Measurements from ENCODE around the gene CBX2.
"Not testable (repeated sequence)": the region's sequence is repeated elsewhere in the genome, so short reads cannot be mapped to it uniquely, and the experiment has no call there.

CBX2 gene

DNA sequence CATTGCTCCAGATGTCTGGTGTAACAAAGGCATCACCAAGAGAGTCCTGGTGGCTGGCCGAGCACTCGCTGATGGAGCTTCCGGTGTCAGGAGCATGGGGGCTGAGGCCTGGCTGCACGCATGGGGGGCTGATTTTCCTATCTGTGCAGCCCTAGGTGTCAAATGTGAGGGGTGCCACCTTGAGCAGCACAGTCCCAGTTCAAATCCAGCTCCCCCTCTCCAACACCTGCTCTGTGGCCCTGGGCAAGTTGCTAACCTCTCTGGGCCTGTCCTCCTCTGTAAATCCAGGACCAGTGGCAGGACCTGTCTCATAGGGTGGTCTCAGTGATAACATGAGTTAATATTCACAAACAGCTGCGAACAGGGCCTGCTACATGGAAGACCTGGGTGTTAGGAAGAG, 34.3 kb upstream of the CBX2 start:
- DNase-seq, result no peak

DNA sequence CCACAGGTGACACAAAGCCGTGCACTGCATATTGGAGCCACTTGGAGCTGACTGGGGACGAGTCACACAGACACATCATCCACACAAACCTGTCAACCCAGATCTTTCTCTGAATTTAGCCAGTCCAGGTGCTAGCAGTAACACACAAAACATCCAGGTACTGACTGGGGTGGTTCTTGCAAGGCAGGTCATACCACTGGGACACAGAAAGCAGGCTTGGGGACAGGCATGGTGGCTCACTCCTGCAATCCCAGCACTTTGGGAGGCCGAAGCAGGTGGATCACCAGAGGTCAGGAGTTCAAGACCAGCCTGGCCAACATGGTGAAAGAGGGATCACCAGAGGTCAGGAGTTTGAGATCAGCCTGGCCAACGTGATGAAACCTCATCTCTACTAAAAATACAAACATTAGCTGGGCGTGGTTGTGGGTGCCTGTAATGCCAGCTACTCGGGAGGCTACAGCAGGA, 32.3 kb upstream of the CBX2 start:
- DNase-seq, result no peak

DNA sequence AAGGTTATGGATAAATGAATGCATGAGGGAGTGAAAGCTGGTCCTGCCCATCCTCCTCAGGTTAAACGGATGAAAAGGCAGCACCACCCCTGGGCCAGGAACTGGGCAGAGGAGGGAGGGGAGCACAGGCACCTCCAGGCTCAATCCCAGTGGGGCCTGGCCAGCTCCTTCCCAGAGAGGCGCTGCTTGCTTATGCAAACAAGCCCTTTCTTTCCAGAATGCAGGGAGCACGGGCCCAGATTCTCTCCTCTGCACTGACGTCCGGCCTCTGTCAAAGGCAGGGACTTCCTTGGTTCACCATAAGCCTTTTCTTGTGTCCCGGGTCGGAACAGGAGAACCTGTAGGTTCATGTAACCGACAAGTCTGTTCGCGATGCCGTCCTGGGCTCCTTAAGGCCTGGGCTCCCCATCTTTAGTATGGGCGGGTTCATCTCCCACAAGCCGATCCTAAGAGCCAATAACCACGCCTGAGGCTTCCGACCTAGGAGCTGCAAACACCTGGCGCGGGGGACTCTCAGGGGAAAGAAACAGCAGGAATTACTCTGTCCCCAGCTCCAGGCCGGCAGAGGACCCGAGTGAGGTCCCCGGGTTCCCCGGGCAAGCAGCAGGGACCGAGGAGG, 30.9 kb upstream of the CBX2 start:
- DNase-seq, result no peak

DNA sequence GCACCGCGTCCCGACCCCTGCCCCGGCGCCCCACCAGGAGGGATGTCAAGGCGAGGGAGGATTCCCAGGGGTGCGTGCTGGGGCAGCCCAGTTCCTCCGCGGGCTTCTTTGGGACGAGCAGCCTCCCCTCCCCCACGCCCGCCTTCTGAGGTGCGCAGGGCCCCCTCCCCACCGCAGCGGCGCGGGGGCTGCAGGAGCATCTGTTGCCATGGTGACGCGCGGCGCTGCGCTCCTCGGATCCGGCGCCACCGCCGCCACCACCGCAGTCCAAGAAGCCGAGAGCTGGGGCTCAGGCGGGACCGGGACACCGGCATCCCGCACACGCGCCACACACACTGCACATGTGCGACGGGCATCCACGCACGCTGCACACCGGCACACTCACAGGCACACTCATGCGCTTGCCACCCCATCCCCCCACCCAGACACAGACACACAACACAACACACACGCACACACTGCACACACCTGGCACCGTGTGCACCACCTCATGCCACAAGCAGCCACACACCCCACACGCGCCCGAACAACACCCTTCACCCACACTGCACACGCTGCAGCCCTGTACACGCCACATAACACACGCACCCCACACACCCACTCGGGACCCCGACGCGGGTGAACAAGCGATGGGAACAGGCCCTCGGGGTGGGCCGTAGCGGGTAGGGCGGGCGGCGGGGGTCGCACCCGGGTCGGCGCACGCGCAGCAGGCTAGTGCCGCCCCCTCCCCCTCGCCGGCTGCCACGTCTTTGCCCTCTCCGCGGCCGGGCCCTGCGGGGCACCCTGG, 30.2 kb upstream of the CBX2 start:
- no peak for DNase-seq

DNA sequence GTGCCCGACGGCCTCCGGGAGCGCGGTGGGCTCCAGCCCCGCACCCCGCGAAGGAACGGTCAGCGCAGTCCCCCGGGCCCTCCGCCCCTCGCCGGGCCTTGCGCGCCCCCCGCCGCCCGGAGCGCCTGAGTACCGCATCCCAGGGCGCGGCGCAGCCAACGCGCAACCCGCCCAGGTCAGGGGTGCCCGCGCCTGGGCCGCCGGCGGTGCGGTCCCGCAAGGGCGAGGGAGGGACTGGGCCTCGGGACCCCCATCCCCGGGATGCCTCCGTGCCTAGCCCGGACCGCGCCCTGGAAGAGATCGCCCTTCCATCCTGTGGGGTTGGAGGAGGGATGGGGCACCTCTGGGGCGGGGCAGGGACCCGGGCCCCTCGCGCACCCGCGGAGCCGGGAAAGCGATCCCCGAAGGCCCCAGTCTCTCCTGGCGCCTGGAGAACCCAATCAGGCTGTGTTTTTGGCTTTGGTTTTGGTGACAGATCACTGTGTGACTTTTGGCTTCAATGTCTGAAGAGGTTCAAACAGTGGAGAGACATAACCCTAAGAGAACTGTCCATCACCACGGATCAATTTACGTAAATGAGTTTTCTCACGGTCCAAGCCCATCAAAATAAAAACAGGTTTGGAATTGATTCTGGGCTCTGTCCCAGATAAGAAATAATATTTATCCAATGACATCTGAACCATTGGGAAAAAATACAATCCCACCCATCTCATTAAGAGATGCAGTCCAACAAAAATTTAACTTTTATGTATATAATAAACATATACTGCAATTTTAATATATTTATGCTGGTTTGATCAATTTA, 29.5 kb upstream of the CBX2 start:
- no peak for DNase-seq

DNA sequence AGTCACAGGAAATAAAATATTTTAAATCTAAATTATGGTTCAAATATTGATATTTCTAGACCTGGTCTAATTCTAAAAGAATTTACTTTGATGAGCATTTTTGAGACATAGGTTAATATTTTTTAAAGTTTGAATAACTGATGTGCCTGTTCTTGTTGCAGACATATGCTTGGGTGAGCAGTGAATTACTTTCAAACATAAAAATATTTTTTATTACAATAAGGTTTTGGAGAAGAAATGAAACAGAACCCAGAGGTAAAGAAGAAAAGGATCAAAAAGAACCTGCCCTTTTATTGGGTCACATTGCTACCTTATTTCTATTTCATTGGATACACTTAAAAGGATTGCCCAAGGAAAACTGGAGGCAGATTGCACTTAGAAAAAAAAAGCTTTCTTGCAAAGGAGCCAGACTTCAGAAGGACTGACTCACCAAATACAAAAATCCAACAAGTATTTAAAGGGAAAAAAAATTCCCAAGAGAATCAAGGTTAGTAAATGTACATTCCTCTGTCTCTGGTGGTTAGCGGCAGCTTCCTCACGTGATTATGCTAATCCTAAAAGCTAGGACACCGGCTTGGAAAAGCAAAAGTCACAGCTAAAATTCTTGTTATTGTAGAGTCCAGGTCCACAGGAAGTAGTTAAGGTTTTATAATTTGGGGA, 28.7 kb upstream of the CBX2 start:
- no peak for DNase-seq

DNA sequence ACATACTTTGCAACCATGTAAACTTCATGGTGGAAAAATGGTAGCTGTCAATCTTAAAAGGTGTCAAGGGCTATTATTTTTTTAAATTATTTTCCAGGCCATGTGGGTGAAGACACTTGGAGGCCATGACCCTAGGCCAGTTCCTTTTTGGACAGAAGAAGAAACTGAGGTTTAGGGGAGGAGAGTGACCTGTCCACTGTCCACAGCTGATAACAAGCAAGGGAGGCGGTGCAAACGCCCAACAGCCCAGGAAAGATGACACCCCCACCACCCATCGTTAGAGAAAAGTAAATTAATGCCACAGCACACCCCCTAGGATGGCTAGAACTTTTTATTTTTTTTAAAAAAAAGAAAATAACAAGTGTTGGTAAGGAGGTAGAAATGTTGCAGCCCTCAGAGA, 28.0 kb upstream of the CBX2 start:
- no peak for DNase-seq

DNA sequence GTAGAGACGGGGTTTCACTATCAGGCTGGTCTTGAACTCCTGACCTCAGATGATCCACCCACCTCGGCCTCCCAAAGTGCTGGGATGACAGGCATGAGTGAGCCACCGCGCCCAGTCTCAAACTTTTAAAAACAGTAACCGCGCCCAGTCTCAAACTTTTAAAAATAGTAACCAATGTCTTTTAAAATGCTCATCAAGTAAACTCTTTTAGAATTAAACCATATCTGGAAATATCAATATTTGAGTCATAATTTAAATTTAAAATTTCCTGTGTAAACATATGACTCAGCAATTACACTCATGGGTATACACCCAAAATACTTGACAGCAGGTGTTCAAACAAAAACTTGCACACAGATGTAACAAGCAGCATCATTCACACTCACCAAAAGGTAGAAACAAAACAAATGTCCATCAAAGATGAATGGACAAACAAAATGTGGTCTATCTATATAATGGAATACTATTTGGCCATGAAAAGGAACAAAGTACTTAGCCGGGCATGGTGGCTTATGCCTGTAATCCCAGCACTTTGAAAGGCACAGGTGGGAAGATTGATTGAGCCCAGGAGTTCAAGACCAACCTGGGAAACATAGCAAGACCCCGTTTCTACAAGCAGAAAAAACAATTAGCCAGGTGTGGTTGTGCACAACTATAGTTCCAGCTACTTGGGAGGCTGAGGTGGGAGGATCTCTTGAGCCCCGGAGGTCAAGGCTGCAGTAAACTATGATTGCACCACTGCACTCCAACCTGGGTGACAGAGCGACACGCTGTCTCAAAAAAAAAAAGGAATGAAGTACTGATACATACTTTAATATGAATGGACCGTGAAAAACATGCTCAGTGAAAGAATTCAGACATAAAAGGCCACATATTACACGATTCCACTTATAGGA, 27.1 kb upstream of the CBX2 start:
- DNase-seq, result no peak

DNA sequence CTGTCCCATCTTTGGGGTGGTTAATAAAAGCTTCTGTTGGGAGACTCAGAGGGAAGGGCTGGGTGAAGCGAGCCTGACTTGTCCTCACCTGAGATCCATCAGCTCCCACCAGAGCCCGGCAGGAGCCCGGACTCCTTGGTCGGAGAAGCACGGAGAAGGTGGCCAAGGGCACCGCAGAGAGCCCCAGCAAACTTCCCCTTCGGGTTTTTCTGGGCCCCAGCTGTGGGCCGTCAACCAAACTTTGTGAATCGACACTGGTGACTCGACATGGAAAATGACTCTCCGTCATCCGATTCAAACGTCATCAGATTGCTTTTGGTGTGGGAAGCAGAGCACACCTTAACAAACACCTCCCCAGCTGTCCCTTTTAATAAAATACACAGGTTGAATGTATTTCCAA, 25.8 kb upstream of the CBX2 start:
- no peak for DNase-seq

DNA sequence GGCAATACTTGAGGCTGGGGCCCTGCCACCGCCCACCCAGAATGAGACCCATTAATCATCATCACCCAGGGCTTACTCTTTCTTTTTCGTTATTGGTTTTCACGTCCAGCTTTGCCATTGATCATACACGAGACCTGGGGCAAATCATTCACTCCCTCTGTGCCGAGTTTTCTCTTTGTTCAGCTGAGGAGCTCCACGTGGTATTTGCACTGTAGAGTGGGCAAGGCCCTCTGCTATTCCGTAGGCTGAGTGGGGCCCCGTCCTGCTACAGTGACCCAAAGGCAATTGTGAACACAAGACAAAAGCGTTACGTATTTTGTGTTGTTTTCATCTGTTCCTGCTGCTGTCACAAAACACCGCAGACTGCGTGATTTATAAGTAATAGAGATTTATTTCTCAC, 23.6 kb upstream of the CBX2 start:
- DNase-seq, result no peak

DNA sequence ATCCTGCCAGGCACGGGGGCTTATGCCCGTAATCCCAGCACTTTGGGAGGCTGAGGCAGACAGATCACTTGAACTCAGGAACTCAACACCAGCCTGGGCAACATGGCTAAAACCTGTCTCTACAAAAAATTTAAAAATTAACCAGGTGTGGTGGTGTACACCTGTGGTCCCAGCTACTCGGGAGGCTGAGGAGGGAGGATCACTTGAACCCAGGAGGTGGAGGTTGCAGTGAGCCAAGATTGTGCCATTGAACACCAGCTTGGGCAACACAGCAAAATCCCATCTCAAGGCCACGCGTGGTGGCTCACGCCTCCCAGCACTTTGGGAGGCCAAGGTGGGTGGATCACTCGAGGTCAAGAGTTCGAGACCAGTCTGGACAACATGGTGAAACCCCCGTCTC, 23.0 kb upstream of the CBX2 start:
- DNase-seq, result not testable (repeated sequence)

DNA sequence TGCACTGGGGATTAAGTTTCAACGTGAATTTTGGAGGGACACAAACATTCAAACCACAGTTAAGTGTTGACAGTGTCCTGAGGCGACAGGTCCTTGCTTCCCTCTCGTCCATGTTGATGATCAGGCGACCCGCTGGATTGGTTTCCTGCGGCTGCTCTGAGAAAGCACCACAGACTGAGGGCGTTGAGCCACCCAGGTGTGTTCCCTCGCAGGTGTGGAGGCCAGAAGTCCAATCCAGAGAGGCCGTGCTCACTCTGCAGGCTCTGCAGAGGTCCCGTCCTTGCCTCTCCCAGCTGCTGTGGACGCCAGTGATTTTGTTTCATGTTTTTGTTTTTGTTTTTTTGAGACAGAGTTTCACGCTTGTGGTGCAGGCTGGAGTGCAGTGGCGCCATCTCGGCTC, 22.4 kb upstream of the CBX2 start:
- no peak for DNase-seq

DNA sequence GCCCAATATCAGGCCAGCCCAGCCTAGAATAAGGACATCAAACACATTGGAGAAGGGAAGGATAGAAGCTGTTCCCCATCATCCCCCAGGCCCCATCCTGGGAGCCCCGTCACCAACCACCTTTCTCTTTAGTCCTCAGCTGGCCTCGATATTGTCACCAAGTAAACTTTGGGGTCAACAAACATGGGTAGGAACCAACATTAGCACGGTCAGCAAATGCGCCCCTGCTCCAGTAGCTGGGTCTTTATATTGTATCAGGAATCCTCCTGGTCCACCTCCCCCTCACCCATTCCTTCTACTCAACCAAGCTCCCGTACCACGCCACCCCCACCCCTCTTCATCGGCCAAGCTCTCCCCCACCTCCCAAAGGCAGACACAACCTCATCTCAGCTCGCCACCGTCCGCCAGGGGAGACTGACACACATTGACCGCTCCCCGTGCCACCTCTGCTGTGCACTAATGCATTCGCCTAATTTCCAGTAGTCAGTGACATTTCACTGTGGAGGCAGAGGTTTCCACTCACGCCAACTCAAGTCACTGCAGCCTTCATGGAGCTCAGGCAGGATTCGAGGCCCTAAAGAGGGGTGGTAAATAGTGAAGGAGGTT, 20.7 kb upstream of the CBX2 start:
- no peak for DNase-seq

DNA sequence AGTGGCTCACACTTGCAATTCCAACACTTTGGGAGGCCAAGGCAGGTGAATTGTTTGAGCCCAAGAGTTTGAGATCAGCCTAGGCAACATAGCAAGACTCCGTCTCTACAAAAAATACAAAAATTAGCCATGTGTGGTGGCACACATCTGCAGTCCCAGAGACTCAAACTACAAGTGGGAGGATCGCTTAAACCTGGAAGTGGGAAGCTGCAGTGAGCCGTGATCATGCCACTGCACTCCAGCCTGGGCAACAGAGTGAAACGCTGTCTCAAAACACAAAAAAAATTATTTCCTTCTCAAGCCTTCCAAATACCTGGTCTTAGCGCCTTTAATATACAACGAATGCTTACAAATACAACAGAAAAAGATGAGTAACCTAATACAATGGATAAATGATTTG, 19.7 kb upstream of the CBX2 start:
- no peak for DNase-seq

DNA sequence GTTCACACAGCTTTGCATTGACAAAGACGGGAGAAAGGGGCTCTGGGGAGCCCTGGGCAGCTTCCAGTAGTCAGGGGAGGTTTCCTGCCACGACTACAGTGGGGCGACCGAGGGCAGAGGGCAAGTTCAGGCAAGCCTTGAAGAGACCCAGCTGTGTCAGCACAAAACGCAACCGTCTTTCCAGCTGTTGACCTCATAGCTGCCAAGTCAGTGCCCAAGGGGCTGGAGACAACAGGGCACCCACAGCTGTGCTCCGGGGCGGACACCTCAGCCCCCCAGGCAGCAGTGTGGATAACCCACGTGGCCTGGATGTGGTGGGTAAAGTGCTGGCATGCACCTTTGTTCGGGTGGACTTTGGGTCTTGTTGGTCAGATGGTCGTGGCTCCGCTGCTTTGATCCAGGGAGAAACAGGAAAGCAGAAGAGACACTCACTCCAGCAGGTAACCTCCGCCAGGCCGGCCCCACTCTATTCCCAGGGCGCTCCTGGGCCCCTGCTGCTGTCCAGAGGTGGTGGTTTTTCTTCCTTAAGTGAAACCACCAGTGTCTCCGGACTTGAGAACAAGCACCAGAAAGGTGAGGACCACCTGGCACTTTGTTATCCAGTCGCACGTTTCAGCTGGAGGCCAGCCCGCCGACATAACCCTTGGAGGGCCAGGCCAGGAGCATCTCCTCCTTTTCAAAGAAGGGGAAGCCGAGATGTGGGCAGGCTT, 17.6 kb upstream of the CBX2 start:
- DNase-seq, result no peak

DNA sequence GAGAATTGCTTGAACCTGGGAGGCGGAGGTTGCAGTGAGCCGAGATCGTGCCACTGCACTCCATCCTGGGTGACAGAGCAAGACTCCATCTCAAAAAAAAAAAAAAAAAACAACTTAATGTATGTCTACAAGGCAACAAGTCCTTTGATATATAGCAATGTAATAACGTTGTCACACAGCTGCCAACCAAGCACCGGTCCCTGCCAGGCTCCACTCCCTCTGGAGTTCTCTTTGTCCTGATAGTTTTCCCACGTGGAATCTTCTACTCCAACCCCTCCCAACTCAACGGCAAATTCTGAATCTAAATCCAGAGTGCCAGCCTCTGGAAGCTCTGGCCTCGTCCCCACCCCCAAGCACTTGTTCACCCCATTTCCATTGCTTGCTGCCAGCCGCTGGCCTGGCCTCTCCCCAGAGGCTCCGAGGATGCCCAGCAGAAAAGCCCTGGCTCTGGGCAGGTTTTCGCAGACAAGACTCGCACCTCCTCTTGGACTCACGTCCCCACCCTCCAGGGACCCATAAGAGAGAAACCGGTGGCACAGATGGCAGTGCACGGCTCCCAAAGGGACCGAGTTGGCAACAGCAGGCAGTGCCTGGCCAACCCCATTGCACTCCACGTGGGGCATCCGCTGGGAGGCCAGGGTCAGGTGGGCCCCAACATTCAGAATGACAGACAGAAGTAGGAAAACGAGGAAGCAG, 15.9 kb upstream of the CBX2 start:
- DNase-seq, result no peak

DNA sequence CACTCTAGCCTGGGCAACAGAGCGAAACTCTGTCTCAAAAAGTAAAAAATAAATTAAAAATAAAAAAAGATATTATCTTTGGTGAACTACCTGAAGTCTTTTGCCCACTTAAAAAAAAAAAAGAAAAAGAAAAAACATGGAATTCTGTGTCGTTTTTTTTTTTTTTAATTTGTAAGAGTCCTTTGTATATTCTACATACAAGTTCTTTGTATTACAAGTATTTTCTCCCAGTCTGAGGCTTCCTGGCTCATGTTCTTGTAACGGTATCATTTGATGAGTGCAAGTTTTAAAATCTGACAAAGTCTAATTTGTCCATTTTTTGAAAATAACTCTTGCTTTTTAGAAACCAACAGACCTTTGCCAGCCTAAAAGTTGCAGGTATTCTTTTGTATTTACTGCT, 12.2 kb upstream of the CBX2 start:
- no peak for DNase-seq

DNA sequence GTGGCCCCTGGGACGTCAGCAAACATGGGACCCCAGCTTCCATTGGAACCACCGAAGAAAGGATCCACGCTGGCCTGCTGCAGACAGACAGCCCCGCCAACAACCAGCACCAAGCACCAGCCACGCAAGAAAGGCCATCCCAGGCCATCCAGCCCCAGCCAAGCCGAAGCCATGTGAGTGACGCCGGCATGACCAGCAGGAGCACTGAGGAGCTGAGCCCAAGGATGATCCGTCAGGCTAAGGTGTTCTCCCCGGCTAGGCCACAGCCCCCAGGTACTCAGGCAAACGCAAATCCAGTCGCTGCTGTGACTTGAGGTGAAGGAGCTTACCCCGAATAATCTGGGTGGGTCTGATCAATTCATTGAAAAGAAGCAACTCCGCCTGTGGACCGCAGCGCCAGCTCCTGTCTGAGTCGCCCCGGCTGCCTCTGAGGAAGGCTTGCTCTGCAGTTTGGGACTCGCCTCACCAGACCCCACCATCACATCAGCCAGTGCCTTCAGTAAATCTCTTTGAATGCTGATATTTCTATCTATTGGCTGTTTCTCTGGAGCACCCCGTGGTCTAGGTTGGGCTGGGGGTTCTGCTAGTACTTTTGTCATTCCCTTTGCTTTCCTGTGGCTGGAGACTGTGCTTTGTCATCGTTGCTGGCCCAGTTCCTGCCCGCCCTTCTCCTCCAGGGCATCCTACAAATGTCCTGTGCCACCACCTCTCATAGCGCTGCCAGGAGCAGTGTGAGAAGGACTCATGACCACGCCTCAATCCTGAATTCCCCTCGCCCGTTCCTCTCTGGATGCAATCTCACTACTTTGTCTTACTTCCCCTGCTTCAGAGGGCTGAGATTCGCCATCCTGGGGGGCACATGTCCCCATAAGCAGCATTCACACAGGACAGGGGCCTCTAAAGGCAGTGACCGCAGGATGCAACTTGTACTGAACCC, 8.1 kb upstream of the CBX2 start:
- DNase-seq, result no peak

DNA sequence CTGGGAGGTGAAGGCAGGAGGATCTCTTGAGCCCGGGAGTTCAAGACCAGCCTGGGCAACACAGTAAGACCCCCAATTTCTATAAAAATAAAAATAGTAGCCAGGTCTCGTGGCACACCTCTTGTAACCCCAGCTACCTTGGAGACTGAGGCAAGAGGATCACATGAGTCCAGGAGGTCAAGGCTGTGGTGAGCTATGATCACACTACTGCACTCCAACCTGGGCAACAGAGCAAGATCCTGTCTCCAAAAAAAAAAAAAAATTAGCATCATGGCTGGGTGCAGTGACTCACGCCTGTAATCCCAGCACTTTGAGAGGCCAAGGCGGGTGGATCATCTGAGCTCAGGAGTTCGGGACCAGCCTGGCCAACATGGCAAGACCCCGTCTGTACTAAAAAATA, 6.7 kb upstream of the CBX2 start:
- no peak for DNase-seq

All from NCI-H187 treated with DMSO at 0.1 percent for 48 hours (cell line).